Colon (tissue), 2 donors: ENCODE data around the gene NUP37.

Source experiments
- FAIRE-seq: peaks from 2 replicates; lab custom pipeline; 2012; peaks lifted over from hg19 to GRCh38; lab: Jason Lieb, UNC
- donor health status: control.
- donor health status: control.

The NUP37 gene

GRCh38 chr12:102026728-102027127, 93.2 kb downstream of the NUP37 start:
- no peak for FAIRE-seq

GRCh38 chr12:102024765-102025164, 95.1 kb downstream of the NUP37 start:
- FAIRE-seq = no peak

DNA sequence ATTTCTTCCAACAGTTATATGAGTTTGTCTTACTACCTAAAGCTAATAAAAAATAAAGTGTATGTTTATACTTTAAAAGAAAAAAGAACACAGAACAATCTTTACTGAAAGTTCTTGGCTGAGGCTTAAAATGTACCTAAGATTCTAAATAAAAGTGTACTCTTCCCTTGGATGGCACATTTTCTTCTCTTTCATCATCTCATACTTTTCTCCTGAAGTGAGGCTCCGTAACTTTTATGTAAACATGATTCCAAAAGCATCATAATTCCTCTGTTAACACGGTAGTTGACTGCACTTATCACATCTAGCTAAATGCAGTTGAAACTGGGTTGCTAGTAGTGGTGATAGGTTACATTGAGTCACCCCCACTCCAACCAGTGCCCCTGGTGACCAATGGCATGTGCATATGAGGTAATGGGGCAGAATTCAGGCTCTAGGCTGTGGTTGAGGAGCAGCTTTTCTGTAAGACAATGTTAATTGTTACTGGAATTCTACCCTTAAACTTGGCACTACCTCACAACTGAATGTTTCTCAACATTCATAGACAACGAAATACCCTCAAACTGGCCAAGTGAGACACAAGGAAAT, 96.5 kb downstream of the NUP37 start:
- FAIRE-seq = no peak
